HepG2 (cell line): ENCODE measurements around the gene IPO13. TPM values are rescaled to one million over a fixed set of nuclear protein-coding genes. Genes with fewer than 3 reads are reported as not detected.

Experiments
- ATF7-NPFF ChIP-seq: sonication (generic); formaldehyde crosslinking; IDR thresholded peaks from 2 replicates; pipeline ENCODE4 v1.8.1; 2023; ENCODE audit warnings: mild to moderate bottlenecking, low read depth, missing genetic modification reagents, moderate library complexity
- EZH2 ChIP-seq: conservative IDR thresholded peaks from 2 replicates; pipeline ENCODE4 v1.6.1; 2012; ENCODE audit warnings: mild to moderate bottlenecking, low read depth, low read length, moderate library complexity
- GFI1 ChIP-seq: sonication (generic); formaldehyde crosslinking; IDR thresholded peaks from 2 replicates; pipeline ENCODE4 v1.5.0; 2020; ENCODE audit warnings: missing genetic modification reagents, mild to moderate bottlenecking, borderline replicate concordance
- GMEB1 ChIP-seq: sonication (generic); formaldehyde crosslinking; IDR thresholded peaks from 2 replicates; pipeline ENCODE4 v1.5.1; 2020; ENCODE audit warnings: missing genetic modification reagents, mild to moderate bottlenecking, borderline replicate concordance
- HIVEP1 ChIP-seq: sonication (generic); formaldehyde crosslinking; IDR thresholded peaks from 2 replicates; pipeline ENCODE4 v1.4.0; 2020; ENCODE audit warnings: mild to moderate bottlenecking, missing genetic modification reagents
- MIER2 ChIP-seq: IDR thresholded peaks from 2 replicates; pipeline ENCODE4 v1.6.1; 2016; ENCODE audit warnings: missing biosample characterization, missing genetic modification reagents
- PRDM4 ChIP-seq: sonication (generic); formaldehyde crosslinking; IDR thresholded peaks from 2 replicates; pipeline ENCODE4 v1.9.0; 2021; ENCODE audit warnings: missing genetic modification reagents, borderline replicate concordance
- TBX2 ChIP-seq: sonication (generic); formaldehyde crosslinking; IDR thresholded peaks from 2 replicates; pipeline ENCODE4 v1.5.0; 2020; ENCODE audit warnings: missing genetic modification reagents, mild to moderate bottlenecking, borderline replicate concordance
- TRIM24 ChIP-seq: sonication (generic); formaldehyde crosslinking; IDR thresholded peaks from 2 replicates; pipeline ENCODE4 v1.8.0; 2022; ENCODE audit warnings: mild to moderate bottlenecking, missing genetic modification reagents
- ZBTB8A ChIP-seq: sonication (generic); formaldehyde crosslinking; IDR thresholded peaks from 2 replicates; pipeline ENCODE4 v1.4.0; 2020; ENCODE audit warnings: mild to moderate bottlenecking, low read depth, missing genetic modification reagents, borderline replicate concordance
- ZFX ChIP-seq: sonication (generic); formaldehyde crosslinking; IDR thresholded peaks from 2 replicates; pipeline ENCODE4 v1.4.0; 2020; ENCODE audit warnings: mild to moderate bottlenecking, low read depth, missing genetic modification reagents, moderate library complexity
- ZMYM2 ChIP-seq: sonication (generic); formaldehyde crosslinking; IDR thresholded peaks from 2 replicates; pipeline ENCODE4 v1.8.0; 2022; ENCODE audit warnings: mild to moderate bottlenecking, missing genetic modification reagents
- ZNF160 ChIP-seq: sonication (generic); formaldehyde crosslinking; IDR thresholded peaks from 2 replicates; pipeline ENCODE4 v1.8.0; 2022; ENCODE audit warnings: mild to moderate bottlenecking, inconsistent platforms, missing genetic modification reagents
- ZNF225 ChIP-seq: sonication (generic); formaldehyde crosslinking; IDR thresholded peaks from 2 replicates; pipeline ENCODE4 v1.4.0; 2020; ENCODE audit warnings: mild to moderate bottlenecking, missing genetic modification reagents
- ZNF333 ChIP-seq: sonication (generic); formaldehyde crosslinking; IDR thresholded peaks from 2 replicates; pipeline ENCODE4 v1.4.0; 2020; ENCODE audit warnings: mild to moderate bottlenecking, missing genetic modification reagents, borderline replicate concordance
- ZNF558 ChIP-seq: sonication (generic); formaldehyde crosslinking; IDR thresholded peaks from 2 replicates; pipeline ENCODE4 v1.9.0; 2022; ENCODE audit warnings: mild to moderate bottlenecking, missing genetic modification reagents, borderline replicate concordance
- ZNF770 ChIP-seq: sonication (generic); formaldehyde crosslinking; IDR thresholded peaks from 2 replicates; pipeline ENCODE4 v1.5.0; 2020; ENCODE audit warnings: mild to moderate bottlenecking, missing genetic modification reagents
- ZNF782 ChIP-seq: sonication (generic); formaldehyde crosslinking; IDR thresholded peaks from 2 replicates; pipeline ENCODE4 v1.4.0; 2020; ENCODE audit warnings: missing genetic modification reagents, mild to moderate bottlenecking, borderline replicate concordance
- ZNF792 ChIP-seq: IDR thresholded peaks from 2 replicates; pipeline ENCODE4 v1.6.1; 2016
- ZNF816 ChIP-seq: sonication (generic); formaldehyde crosslinking; IDR thresholded peaks from 2 replicates; pipeline ENCODE4 v1.8.0; 2022; ENCODE audit warnings: missing genetic modification reagents, mild to moderate bottlenecking, borderline replicate concordance
- ZNF891 ChIP-seq: sonication (generic); formaldehyde crosslinking; IDR thresholded peaks from 2 replicates; pipeline ENCODE4 v1.5.0; 2020; ENCODE audit warnings: mild to moderate bottlenecking, missing genetic modification reagents
- polyA plus RNA-seq, 8 experiments: library from polyadenylated mRNA; depleted of rRNA in 3 of 8; stranded (reverse) in 7 of 8; unstranded in 1 of 8; fragments of >200 nt; fragmentation: Illumina TruSeq in 4 of 8; extraction: Trizol in 4 of 8; gene quantifications; 2 replicates each; pipeline versions ENCODE4 v1.2.1 to v1.2.3, GENCODE V29; 2011 to 2016; ENCODE audit warnings: low read depth in 4 of 8, missing spikeins in 1 of 8, mixed read lengths in 1 of 8; ENCODE audit not compliant: insufficient read depth in 1 of 8
- total RNA-seq, 5 experiments: library from RNA; depleted of rRNA; stranded (reverse); fragments of >200 nt; fragmentation: Illumina TruSeq; extraction: Trizol; gene quantifications; 2 replicates each; pipeline ENCODE4 v1.2.3, GENCODE V29; 2016; ENCODE audit warnings: low read depth in 1 of 5
- TF ChIP-seq, protein P1 (sequence below): sonication (generic); formaldehyde crosslinking; IDR thresholded peaks from 2 replicates; pipeline ENCODE4 v1.4.0; 2020; ENCODE audit warnings: mild to moderate bottlenecking, missing genetic modification reagents

The IPO13 gene
- total and polyA plus RNA-seq, 2 of the 13 experiments (the other 11 are each of a cell fraction or from before 2014, with no cell fraction given) = 12.9 to 15.6 TPM

DNA sequence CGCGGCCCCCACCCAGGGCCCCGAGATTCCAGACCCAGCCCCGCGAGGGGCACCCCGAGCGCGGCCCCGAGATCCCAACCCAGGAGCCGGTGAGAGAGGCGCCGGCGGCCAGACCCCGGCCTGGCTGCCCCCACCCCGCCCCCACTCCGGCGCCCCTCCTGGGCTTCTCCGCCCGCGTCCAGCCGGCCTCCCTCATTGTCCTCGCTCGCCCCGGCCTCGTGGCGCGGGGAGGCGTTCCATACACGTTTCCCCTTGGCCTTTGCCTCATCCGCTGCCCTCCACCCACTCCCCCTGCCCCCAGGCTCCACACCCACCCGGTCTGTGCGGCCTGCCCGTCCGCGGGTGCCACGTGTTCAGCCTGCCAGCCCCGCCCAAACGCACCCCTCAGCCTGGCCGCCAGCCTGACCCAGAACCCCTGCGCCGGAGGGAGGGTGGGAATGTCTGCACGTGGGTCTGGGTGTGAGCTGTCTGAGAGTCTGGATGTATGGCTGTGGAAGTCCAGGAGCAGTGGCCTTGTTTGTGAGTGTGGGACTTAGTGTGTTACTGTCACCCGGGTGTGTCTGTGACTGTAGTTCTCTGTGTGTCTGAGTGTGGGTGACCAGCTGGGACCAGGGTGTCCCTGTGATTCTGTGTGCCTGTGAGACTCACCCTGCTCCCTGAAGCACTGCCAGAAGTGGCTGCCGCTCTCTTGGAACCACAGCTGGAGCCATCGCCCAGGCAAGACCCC lies 32.9 kb downstream of the IPO13 start (continued):
- TF ChIP-seq ZNF770 (CRISPR knock-in tag) (0 out of 2 replicates have a peak, but pooled peaks have one; percentile 22), ZMYM2 (CRISPR knock-in tag) (no peak), ZNF792 (CRISPR knock-in tag) (peak; percentile 57; the same call in 1 of the 2 replicates), ZBTB8A (CRISPR knock-in tag) (0 out of 2 replicates have a peak, but pooled peaks have one; percentile 55), MIER2 (CRISPR knock-in tag) (0 out of 2 replicates have a peak, but pooled peaks have one; percentile 10), GFI1 (CRISPR knock-in tag) (peak; percentile 35; the same call in 1 of the 2 replicates), PRDM4 (CRISPR knock-in tag) (no peak), GMEB1 (CRISPR knock-in tag) (no peak), TRIM24 (CRISPR knock-in tag) (no peak), ZNF816 (CRISPR knock-in tag) (no peak), ZNF558 (CRISPR knock-in tag) (peak; percentile 79; the same call in 1 of the 2 replicates), ATF7-NPFF (0 out of 2 replicates have a peak, but pooled peaks have one; percentile 57), ZNF891 (CRISPR knock-in tag) (0 out of 2 replicates have a peak, but pooled peaks have one; percentile 58), ZNF782 (CRISPR knock-in tag) (0 out of 2 replicates have a peak, but pooled peaks have one; percentile 41), ZNF333 (CRISPR knock-in tag) (no peak), EZH2 (no peak), ZNF160 (CRISPR knock-in tag) (peak; percentile 54; the same call in 1 of the 2 replicates), ZNF225 (CRISPR knock-in tag) (0 out of 2 replicates have a peak, but pooled peaks have one; percentile 39), ZFX (CRISPR knock-in tag) (peak; percentile 84), TBX2 (peak; percentile 42; the same call in 1 of the 2 replicates), HIVEP1 (CRISPR knock-in tag) (no peak)
- TF ChIP-seq, protein P1, sequence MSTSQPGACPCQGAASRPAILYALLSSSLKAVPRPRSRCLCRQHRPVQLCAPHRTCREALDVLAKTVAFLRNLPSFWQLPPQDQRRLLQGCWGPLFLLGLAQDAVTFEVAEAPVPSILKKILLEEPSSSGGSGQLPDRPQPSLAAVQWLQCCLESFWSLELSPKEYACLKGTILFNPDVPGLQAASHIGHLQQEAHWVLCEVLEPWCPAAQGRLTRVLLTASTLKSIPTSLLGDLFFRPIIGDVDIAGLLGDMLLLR (CRISPR knock-in tag) = peak; percentile 82; the same call in 1 of the 2 replicates
